PC-9 (cell line): Measurements from ENCODE around the gene AGAP1. TPM values are rescaled to one million over a fixed set of nuclear protein-coding genes. Genes with fewer than 3 reads are reported as not detected.

Experiments
- BruUV-seq: library from RNA; stranded (reverse); fragments of 400-500 nt; replicated peaks from 2 replicates; lab custom pipeline; 2021; lab: Mats Ljungman, UMichigan
- CTCF ChIA-PET: fragments of 300-600 bp; sonication (Branson Sonifier 250); formaldehyde crosslinking; loops from one replicate; lab custom pipeline; 2022; ENCODE audit warnings: antibody characterized with exemption; lab: Charles Lee
- POLR2A ChIA-PET: fragments of 300-600 bp; sonication (Branson Sonifier 250); formaldehyde crosslinking; loops from one replicate; lab custom pipeline; 2022; ENCODE audit warnings: antibody characterized with exemption; ENCODE audit not compliant: unreplicated experiment; lab: Charles Lee
- DNase-seq, 2 experiments: peaks; one replicate each; pipeline versions ENCODE4 v3.0.0 to v3.0.0-alpha.2; 2015 to 2022; ENCODE audit warnings: mixed read lengths in 1 of 2
- H2AFZ ChIP-seq: fragments of 200-600 bp; sonication (generic); 2 replicates; pipeline ENCODE4 v1.8.1; 2017; ENCODE audit warnings: antibody characterized with exemption
- H3F3A ChIP-seq: fragments of 200-600 bp; sonication (generic); 2 replicates; pipeline ENCODE4 v1.8.1; 2017; ENCODE audit warnings: antibody characterized with exemption, mild to moderate bottlenecking, low read depth; ENCODE audit not compliant: insufficient read depth
- H3K27ac ChIP-seq: fragments of 200-600 bp; sonication (generic); 2 replicates; pipeline ENCODE4 v1.6.1; 2016; ENCODE audit warnings: mixed run types
- H3K27me3 ChIP-seq: fragments of 200-600 bp; sonication (generic); 2 replicates; pipeline ENCODE4 v1.6.1; 2016; ENCODE audit warnings: low read depth, mixed run types; ENCODE audit not compliant: insufficient read depth
- H3K36me3 ChIP-seq: fragments of 200-600 bp; sonication (generic); 2 replicates; pipeline ENCODE4 v1.6.1; 2016; ENCODE audit warnings: low read depth, mixed run types
- H3K4me1 ChIP-seq: fragments of 200-600 bp; sonication (generic); replicated peaks from 2 replicates; pipeline ENCODE4 v1.6.1; 2016; ENCODE audit warnings: mixed run types; ENCODE audit not compliant: insufficient read depth
- H3K4me2 ChIP-seq: fragments of 200-600 bp; sonication (generic); 2 replicates; pipeline ENCODE4 v1.6.1; 2017; ENCODE audit warnings: mixed run types
- H3K4me3 ChIP-seq: fragments of 200-600 bp; sonication (generic); 2 replicates; pipeline ENCODE4 v1.6.1; 2016; ENCODE audit warnings: mixed run types
- H3K79me2 ChIP-seq: fragments of 200-600 bp; sonication (generic); 2 replicates; pipeline ENCODE4 v1.6.1; 2017; ENCODE audit warnings: low read depth, mixed run types
- H3K9me2 ChIP-seq: fragments of 200-600 bp; sonication (generic); 2 replicates; pipeline ENCODE4 v1.8.1; 2017; ENCODE audit warnings: mild to moderate bottlenecking; ENCODE audit not compliant: insufficient read depth
- H3K9me3 ChIP-seq: fragments of 200-600 bp; sonication (generic); 2 replicates; pipeline ENCODE4 v1.8.1; 2016; ENCODE audit warnings: low read depth; ENCODE audit not compliant: insufficient read depth
- H4K20me1 ChIP-seq: fragments of 200-600 bp; sonication (generic); 2 replicates; pipeline ENCODE4 v1.8.1; 2017; ENCODE audit not compliant: insufficient read depth
- CTCF ChIP-seq: fragments of 200-600 bp; sonication (generic); conservative IDR thresholded peaks from 2 replicates; pipeline ENCODE4 v1.6.1; 2017; ENCODE audit warnings: mixed run types, antibody characterized with exemption, mild to moderate bottlenecking, moderate library complexity
- EZH2 ChIP-seq: fragments of 200-600 bp; sonication (generic); IDR thresholded peaks from 2 replicates; pipeline ENCODE4 v1.8.0; 2017; ENCODE audit warnings: antibody characterized with exemption, low read depth
- intact Hi-C: fragments of 100-400 bp; cut with micrococcal nuclease; formaldehyde crosslinking; loops from one replicate; pipeline ENCODE4 v1.10.0; 2022; ENCODE audit not compliant: unreplicated experiment
- total RNA-seq: library from RNA; stranded (reverse); gene quantifications from 2 replicates; pipeline ENCODE4 v1.2.3, GENCODE V29; 2021

The AGAP1 gene
- total RNA-seq, 1 experiment from 2014 or later: 91.4 TPM

- Histone ChIP-seq H3K9me2 (no peaks in the 10 kb centered on the region), H3K27me3 (no peaks in the 10 kb centered on the region), H3F3A (no peaks in the 10 kb centered on the region), H3K4me3 (no peak overlapping the region), H3K4me2 (no peak overlapping the region), H3K27ac (no peak overlapping the region), H3K79me2 (no peaks in the 10 kb centered on the region), H3K36me3 (0 out of 2 replicates have a peak, but pooled peaks cover 6% of the 10 kb centered on the region), H2AFZ (no peak overlapping the region), H4K20me1 (peaks cover 8% of the 10 kb centered on the region; the same call in 1 of the 2 replicates), H3K9me3 (no peaks in the 10 kb centered on the region), H3K4me1 (no peaks in the 10 kb centered on the region)
- POLR2A ChIA-PET: interaction anchor here (0.7 kb wide), 1 partner anchor 286 kb away, joined by 7 read pairs; no protein-coding TSS in a partner anchor
- no peak for DNase-seq
- intact Hi-C loops: no loop called here
- no TSS peak for BruUV-seq
- CTCF ChIA-PET: no interaction called here
- TF ChIP-seq CTCF: no peak
- no peak for TF ChIP-seq EZH2
Measured at GRCh38 chr2:236065314-236066160, 571.7 kb downstream of the AGAP1 start.

GRCh38 chr2:236070236-236070635 is 576.4 kb downstream of the AGAP1 start:
- 0 out of 2 replicates have a peak, but pooled peaks cover 6% of the 10 kb centered on the region for H3K36me3 ChIP-seq
- ChIA-PET CTCF (no interaction called here), POLR2A (no interaction called here)
- intact Hi-C loops: no loop called here
- H3K4me3 ChIP-seq: no peak overlapping the region
- no peaks in the 10 kb centered on the region for H3K9me2 ChIP-seq
- peaks cover 8% of the 10 kb centered on the region for H4K20me1 ChIP-seq
- no peak overlapping the region for H2AFZ ChIP-seq
- DNase-seq: no peak
- no peak overlapping the region for H3K27ac ChIP-seq
- no TSS peak for BruUV-seq
- no peak overlapping the region for H3K4me2 ChIP-seq
- no peaks in the 10 kb centered on the region for H3K79me2 ChIP-seq
- no peaks in the 10 kb centered on the region; the same call in 1 of the 2 replicates for H3F3A ChIP-seq
- TF ChIP-seq EZH2: no peak
- no peak for TF ChIP-seq CTCF
- no peaks in the 10 kb centered on the region for H3K9me3 ChIP-seq
- no peaks in the 10 kb centered on the region for H3K4me1 ChIP-seq
- no peaks in the 10 kb centered on the region for H3K27me3 ChIP-seq

GRCh38 chr2:236073246-236073645 is 579.4 kb downstream of the AGAP1 start:
- Histone ChIP-seq H3K4me1 (peaks cover 10% of the 10 kb centered on the region), H3K9me3 (no peaks in the 10 kb centered on the region), H3F3A (peaks cover 10% of the 10 kb centered on the region), H4K20me1 (peaks cover 5% of the 10 kb centered on the region), H3K27ac (no peak overlapping the region), H3K9me2 (no peaks in the 10 kb centered on the region), H3K27me3 (no peaks in the 10 kb centered on the region), H3K36me3 (no peaks in the 10 kb centered on the region), H3K79me2 (no peaks in the 10 kb centered on the region; the same call in 1 of the 2 replicates), H2AFZ (no peak overlapping the region), H3K4me3 (no peak overlapping the region), H3K4me2 (no peak overlapping the region)
- ChIA-PET CTCF (no interaction called here), POLR2A (interaction anchor here (0.6 kb wide), 1 partner anchor 793 kb away, joined by 3 read pairs; no protein-coding TSS in a partner anchor)
- BruUV-seq: no TSS peak
- intact Hi-C loops: no loop called here
- DNase-seq: no peak
- TF ChIP-seq EZH2 (no peak), CTCF (no peak)
